ENCODE measurements around the gene LIX1L. TPM values are rescaled to one million over a fixed set of nuclear protein-coding genes. Genes with fewer than 3 reads are reported as not detected.

Gene LIX1L
- total and polyA plus RNA-seq, 2 donors (not counting 1 experiment from before 2014, with no cell fraction given) = 14.4 to 31.7 TPM

- H3K4me3 Mint-ChIP-seq = no peak overlapping the region
- Histone ChIP-seq H3K79me2 (ENCODE audit: control insufficient read depth, insufficient read depth, low read length) (no peaks in the 10 kb centered on the region), H2AFZ (ENCODE audit: insufficient read depth, low read depth, low read length, poor library complexity, severe bottlenecking) (no peak overlapping the region), H3K4me3 (ENCODE audit: control extremely low read depth in 1 of 5, extremely low read depth in 1 of 5, insufficient read depth in 1 of 5, low read depth in 2 of 5, low read length in 4 of 5) (no peak overlapping the region), H3K9ac (ENCODE audit: low read length) (no peak overlapping the region), H3K27ac (ENCODE audit: low read length in 2 of 2) (no peak overlapping the region), H3K4me2 (replicated peaks; ENCODE audit: low read depth, low read length, poor library complexity, severe bottlenecking) (no peak overlapping the region), H3K4me1 (ENCODE audit: control insufficient read depth in 2 of 2, insufficient read depth in 2 of 2, low read length in 2 of 2) (peaks cover 7 to 11% of the 10 kb centered on the region in 2 donors), H3K36me3 (replicated peaks in 1 of 2; ENCODE audit: control extremely low read depth in 1 of 2, control insufficient read depth in 1 of 2, extremely low read depth in 1 of 2, insufficient read depth in 2 of 2, low read length in 1 of 2) (peaks cover 2 to 29% of the 10 kb centered on the region in 2 experiments), H3K27me3 (replicated peaks in 1 of 4; ENCODE audit: control extremely low read depth in 1 of 4, control insufficient read depth in 3 of 4, insufficient read depth in 4 of 4, low read length in 3 of 4) (no peaks in the 10 kb centered on the region), H4K20me1 (ENCODE audit: control insufficient read depth, insufficient read depth, low read length, poor library complexity, severe bottlenecking) (no peaks in the 10 kb centered on the region), H3K9me3 (ENCODE audit: control extremely low read depth in 1 of 3, control insufficient read depth in 2 of 3, insufficient read depth in 1 of 3, low read length in 2 of 3) (no peaks in the 10 kb centered on the region)
- DNase-seq = no peak
- no peaks in the 10 kb centered on the region for H3K27me3 Mint-ChIP-seq
- CTCF ChIA-PET = no interaction called here
- no peaks in the 10 kb centered on the region for H3K9me3 Mint-ChIP-seq (ENCODE audit: insufficient read depth)
- WGBS (ENCODE audit: insufficient coverage) = no CpG with 5 or more reads among the region's 1 CpG
- intact Hi-C loops (cut with micrococcal nuclease) = no loop called here
- H3K27ac Mint-ChIP-seq = no peak overlapping the region
- TF ChIP-seq CTCF (IDR thresholded peaks at IDR 0.05) (no peak), EZH2 (IDR thresholded peaks at IDR 0.05; ENCODE audit: borderline replicate concordance, insufficient read depth, low read depth, low read length, poor library complexity, severe bottlenecking) (no peak)
- no peak for ATAC-seq (ENCODE audit: low read depth)
- POLR2A ChIA-PET = interaction anchor here (1.1 kb wide), 1 partner anchor 10 kb away, joined by 7 read pairs; the partner anchor contains the start of gene RBM8A
- H3K4me1 Mint-ChIP-seq = peaks cover 10% of the 10 kb centered on the region
These were observed 20.4 kb downstream of the LIX1L start for GRCh38 chr1:145937436-145937835.

GRCh38 chr1:145936247-145936646 is 21.6 kb downstream of the LIX1L start:
- H3K4me3 ChIP-seq (ENCODE audit: control extremely low read depth in 1 of 5, extremely low read depth in 1 of 5, insufficient read depth in 1 of 5, low read depth in 2 of 5, low read length in 4 of 5) = no peak overlapping the region
- WGBS (ENCODE audit: insufficient coverage) = 100% methylated on average over 4 of the region's 8 CpGs
- CTCF ChIA-PET = interaction anchor here (0.7 to 1.2 kb wide), 2 partner anchors 18 to 21 kb away, joined by 3 to 4 read pairs; partner anchors contain the start of gene LIX1L
- H3K4me2 ChIP-seq (replicated peaks; ENCODE audit: low read depth, low read length, poor library complexity, severe bottlenecking) = no peak overlapping the region
- peaks cover 2 to 23% of the 10 kb centered on the region in 2 experiments for H3K36me3 ChIP-seq (replicated peaks in 1 of 2; ENCODE audit: control extremely low read depth in 1 of 2, control insufficient read depth in 1 of 2, extremely low read depth in 1 of 2, insufficient read depth in 2 of 2, low read length in 1 of 2)
- H3K9ac ChIP-seq (ENCODE audit: low read length) = no peak overlapping the region
- no peak for DNase-seq
- Mint-ChIP-seq H3K27ac (no peak overlapping the region), H3K9me3 (ENCODE audit: insufficient read depth) (no peaks in the 10 kb centered on the region), H3K4me1 (peaks cover 17% of the 10 kb centered on the region), H3K4me3 (no peak overlapping the region), H3K27me3 (no peaks in the 10 kb centered on the region)
- intact Hi-C loops (cut with micrococcal nuclease) = no loop called here
- peaks cover 10 to 18% of the 10 kb centered on the region in 2 donors for H3K4me1 ChIP-seq (ENCODE audit: control insufficient read depth in 2 of 2, insufficient read depth in 2 of 2, low read length in 2 of 2)
- no peak overlapping the region for H3K27ac ChIP-seq (ENCODE audit: low read length in 2 of 2)
- no peak overlapping the region for H2AFZ ChIP-seq (ENCODE audit: insufficient read depth, low read depth, low read length, poor library complexity, severe bottlenecking)
- no peak for TF ChIP-seq CTCF (IDR thresholded peaks at IDR 0.05)
- no peak for TF ChIP-seq EZH2 (IDR thresholded peaks at IDR 0.05; ENCODE audit: borderline replicate concordance, insufficient read depth, low read depth, low read length, poor library complexity, severe bottlenecking)
- no peaks in the 10 kb centered on the region for H3K9me3 ChIP-seq (ENCODE audit: control extremely low read depth in 1 of 3, control insufficient read depth in 2 of 3, insufficient read depth in 1 of 3, low read length in 2 of 3)
- no peaks in the 10 kb centered on the region for H4K20me1 ChIP-seq (ENCODE audit: control insufficient read depth, insufficient read depth, low read length, poor library complexity, severe bottlenecking)
- POLR2A ChIA-PET = interaction anchor here (0.9 kb wide), 1 partner anchor 9 kb away, joined by 3 read pairs; the partner anchor contains the start of gene RBM8A
- H3K79me2 ChIP-seq (ENCODE audit: control insufficient read depth, insufficient read depth, low read length) = no peaks in the 10 kb centered on the region
- no peak for ATAC-seq (ENCODE audit: low read depth)
- no peaks in the 10 kb centered on the region for H3K27me3 ChIP-seq (replicated peaks in 1 of 4; ENCODE audit: control extremely low read depth in 1 of 4, control insufficient read depth in 3 of 4, insufficient read depth in 4 of 4, low read length in 3 of 4)
